Common myeloid progenitor, CD34-positive (primary cell): ENCODE results near the gene SOBP.

Experiments used
- CTCF ChIA-PET: fragments of 350-600 bp; sonication (Branson Sonifier 250); formaldehyde crosslinking; loops from one replicate; lab custom pipeline; 2021; ENCODE audit warnings: antibody characterized with exemption; lab: Charles Lee
- POLR2A ChIA-PET: fragments of 350-600 bp; sonication (Branson Sonifier 250); formaldehyde crosslinking; loops from one replicate; lab custom pipeline; 2021; ENCODE audit warnings: antibody characterized with exemption; lab: Charles Lee
- DNase-seq, 3 donors: peaks; one replicate each; pipeline versions ENCODE4 v3.0.0 to v3.0.0-alpha.2; 2013
- H3K27ac ChIP-seq, 2 experiments: 1 replicate in 1 of 2; 2 replicates in 1 of 2; pipeline ENCODE4 v1.7.0; 2013; ENCODE audit warnings: inconsistent platforms in 2 of 2, low read length in 2 of 2, mild to moderate bottlenecking in 2 of 2, low read depth in 1 of 2, moderate library complexity in 1 of 2; ENCODE audit not compliant: severe bottlenecking in 2 of 2, insufficient read depth in 1 of 2, poor library complexity in 1 of 2
- H3K27me3 ChIP-seq, 5 experiments: replicated peaks in 2 of 5; 1 replicate in 3 of 5; 2 replicates in 2 of 5; pipeline versions ENCODE4 v1.6.1 to v1.7.0; 2013; ENCODE audit warnings: low read length in 4 of 5, mild to moderate bottlenecking in 2 of 5, moderate library complexity in 2 of 5, inconsistent platforms in 1 of 5; ENCODE audit not compliant: insufficient read depth in 5 of 5, control insufficient read depth in 4 of 5
- H3K36me3 ChIP-seq, 4 experiments: 1 replicate in 2 of 4; 2 replicates in 2 of 4; pipeline versions ENCODE4 v1.6.1 to v1.7.0; 2013; ENCODE audit warnings: low read length in 3 of 4, control low read depth in 1 of 4, mild to moderate bottlenecking in 1 of 4; ENCODE audit not compliant: control insufficient read depth in 4 of 4, insufficient read depth in 4 of 4
- H3K4me1 ChIP-seq, 4 experiments: 1 replicate in 3 of 4; 2 replicates in 1 of 4; pipeline versions ENCODE4 v1.6.1 to v1.7.1; 2013; ENCODE audit warnings: low read length in 3 of 4, mild to moderate bottlenecking in 3 of 4, control low read depth in 1 of 4, inconsistent platforms in 1 of 4, moderate library complexity in 1 of 4; ENCODE audit not compliant: control insufficient read depth in 4 of 4, insufficient read depth in 4 of 4; ENCODE audit errors: control extremely low read depth in 1 of 4
- H3K4me3 ChIP-seq, 7 experiments: 1 replicate in 4 of 7; 2 replicates in 3 of 7; pipeline versions ENCODE4 v1.5.1 to v1.7.0; 2013; ENCODE audit warnings: mild to moderate bottlenecking in 7 of 7, low read length in 6 of 7, moderate library complexity in 6 of 7, inconsistent platforms in 2 of 7, low read depth in 2 of 7, control low read depth in 1 of 7; ENCODE audit not compliant: insufficient read depth in 4 of 7, control insufficient read depth in 1 of 7; ENCODE audit errors: extremely low read depth in 1 of 7
- H3K9me3 ChIP-seq, 5 experiments: 1 replicate in 4 of 5; 2 replicates in 1 of 5; pipeline versions ENCODE4 v1.6.1 to v1.7.1; 2013; ENCODE audit warnings: low read length in 4 of 5, mild to moderate bottlenecking in 2 of 5, inconsistent platforms in 1 of 5, low read depth in 1 of 5, moderate library complexity in 1 of 5; ENCODE audit not compliant: control insufficient read depth in 4 of 5, insufficient read depth in 2 of 5; ENCODE audit errors: control extremely low read depth in 1 of 5
- WGBS: methylation state at CpG from one replicate; pipeline ENCODE4 v1.1.5; 2013; ENCODE audit not compliant: insufficient coverage; 5-methylcytosine and 5-hydroxymethylcytosine counted together

Gene SOBP

DNA sequence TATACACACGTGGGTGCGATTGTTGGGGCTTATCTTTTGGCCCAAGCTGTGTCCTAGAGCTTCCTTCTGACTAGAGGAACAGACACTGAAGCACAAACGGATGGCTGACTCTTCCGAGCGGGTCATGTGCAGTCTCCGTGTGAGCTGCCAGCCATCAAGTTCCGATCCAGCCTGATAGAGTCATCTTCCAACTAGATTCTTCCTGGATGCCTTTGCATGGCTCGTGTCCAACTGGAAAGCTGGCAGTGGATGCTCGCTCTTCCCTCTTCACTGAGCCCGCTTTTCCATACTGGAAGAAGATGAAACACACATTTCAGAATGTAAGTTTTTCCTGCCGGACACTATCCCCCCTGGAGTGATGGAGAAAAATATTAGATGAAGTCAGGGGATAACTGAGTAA, 186.1 kb downstream of the SOBP start:
- H3K9me3 ChIP-seq, result no peaks in the 10 kb centered on the region
- H3K27ac ChIP-seq, result no peak overlapping the region
- H3K4me1 ChIP-seq, result peaks cover 2 to 14% (median 9%) of the 10 kb centered on the region in 4 experiments
- no peak overlapping the region for H3K4me3 ChIP-seq
- DNase-seq, result peak in 1 of 3 donors; percentile 43
- WGBS, result 75% methylated on average over 8 of the region's 11 CpGs
- H3K27me3 ChIP-seq, result peaks cover 0 to 3% (median 0%) of the 10 kb centered on the region in 5 experiments
- ChIA-PET CTCF (interaction anchor here (0.7 to 2.0 kb wide), 13 partner anchors 11 to 373 kb away, joined by 3 to 8 read pairs (median 4); no protein-coding TSS in a partner anchor), POLR2A (no interaction called here)
- H3K36me3 ChIP-seq, result no peaks in the 10 kb centered on the region

DNA sequence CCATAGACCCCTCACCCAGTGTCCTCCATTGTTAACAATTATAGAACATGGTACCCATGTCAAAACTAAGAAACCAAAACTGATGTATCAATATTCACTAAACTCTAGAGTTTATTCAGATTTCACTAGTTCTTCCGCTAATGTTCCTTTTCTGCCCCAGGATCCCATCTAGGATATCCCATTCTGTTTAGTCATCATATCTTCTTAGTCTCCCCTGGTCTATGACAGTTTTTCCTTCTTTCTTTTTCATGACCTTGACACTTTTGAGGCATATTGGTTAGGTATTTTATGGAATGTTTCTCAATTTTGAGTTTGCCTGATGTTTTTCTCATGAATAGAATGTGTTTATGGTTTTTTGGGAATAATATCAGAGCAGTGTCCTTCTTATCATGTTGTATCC, 187.5 kb downstream of the SOBP start:
- H3K27ac ChIP-seq, result no peak overlapping the region
- H3K4me1 ChIP-seq, result peaks cover 0 to 4% (median 3%) of the 10 kb centered on the region in 4 experiments
- ChIA-PET POLR2A (no interaction called here), CTCF (no interaction called here)
- H3K9me3 ChIP-seq, result no peaks in the 10 kb centered on the region
- no peak for DNase-seq
- no peaks in the 10 kb centered on the region for H3K36me3 ChIP-seq
- no peak overlapping the region for H3K4me3 ChIP-seq
- peaks cover 0 to 3% (median 0%) of the 10 kb centered on the region in 5 experiments for H3K27me3 ChIP-seq
- 100% methylated on average over 1 of the region's 1 CpG for WGBS

DNA sequence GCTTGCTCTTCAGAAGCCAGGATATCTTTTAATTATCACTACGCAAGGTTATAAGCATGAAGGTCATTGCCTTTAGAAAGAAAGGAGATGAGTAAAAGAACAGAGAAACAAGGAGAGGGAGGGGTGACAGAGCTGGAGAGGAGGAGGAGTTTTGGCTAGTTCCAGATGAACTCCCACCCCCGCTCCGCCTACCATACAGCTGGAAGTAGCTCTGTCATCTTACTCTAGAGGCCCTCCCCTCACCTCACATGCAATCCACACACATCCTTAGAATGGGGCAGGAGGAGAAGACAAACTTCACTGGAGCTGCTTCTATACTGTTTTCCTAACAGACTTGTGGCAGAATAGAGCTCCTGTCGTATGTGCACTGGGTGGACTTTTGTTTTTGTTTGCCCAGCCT, 189.5 kb downstream of the SOBP start:
- DNase-seq, result no peak
- CTCF ChIA-PET, result interaction anchor here (0.8 to 2.6 kb wide), 13 partner anchors 8 to 370 kb away, joined by 3 to 15 read pairs (median 3); no protein-coding TSS in a partner anchor
- peaks cover 0 to 16% (median 8%) of the 10 kb centered on the region in 5 experiments for H3K9me3 ChIP-seq
- peaks cover 0 to 3% (median 0%) of the 10 kb centered on the region in 5 experiments for H3K27me3 ChIP-seq
- peaks cover 0 to 4% (median 3%) of the 10 kb centered on the region in 4 experiments for H3K4me1 ChIP-seq
- no peak overlapping the region for H3K4me3 ChIP-seq
- POLR2A ChIA-PET, result interaction anchor here (0.6 kb wide), 1 partner anchor 647 kb away, joined by 3 read pairs; no protein-coding TSS in a partner anchor
- WGBS, result 90% methylated on average over 2 of the region's 4 CpGs
- no peak overlapping the region for H3K27ac ChIP-seq
- H3K36me3 ChIP-seq, result no peaks in the 10 kb centered on the region

DNA sequence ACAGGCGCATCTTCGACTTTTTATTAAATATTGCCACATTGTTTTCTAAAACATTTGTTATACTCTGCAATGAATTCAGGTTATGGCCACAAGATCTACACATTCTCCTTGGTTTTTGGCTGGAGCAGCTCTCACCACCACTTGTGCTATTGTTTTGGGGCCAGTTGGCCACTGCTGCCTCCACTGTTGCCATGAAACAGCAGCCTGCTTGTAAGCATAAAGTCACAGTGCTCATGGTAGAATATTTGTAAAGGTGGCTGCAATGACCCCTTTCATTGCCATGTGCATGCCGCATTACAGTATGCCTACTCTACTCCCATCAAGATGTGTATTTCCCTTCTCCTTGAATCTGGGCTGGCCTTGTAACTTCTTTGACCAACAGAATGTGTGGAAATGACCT, 192.8 kb downstream of the SOBP start:
- H3K36me3 ChIP-seq, result no peaks in the 10 kb centered on the region
- no peaks in the 10 kb centered on the region for H3K4me1 ChIP-seq
- H3K9me3 ChIP-seq, result peaks cover 0 to 30% (median 9%) of the 10 kb centered on the region in 5 experiments
- no peak for DNase-seq
- 100% methylated on average over 1 of the region's 3 CpGs for WGBS
- ChIA-PET CTCF (interaction anchor here (1.2 kb wide), 1 partner anchor 22 kb away, joined by 5 read pairs; no protein-coding TSS in a partner anchor), POLR2A (no interaction called here)
- H3K27me3 ChIP-seq, result no peaks in the 10 kb centered on the region
- no peak overlapping the region for H3K4me3 ChIP-seq
- H3K27ac ChIP-seq, result no peak overlapping the region

DNA sequence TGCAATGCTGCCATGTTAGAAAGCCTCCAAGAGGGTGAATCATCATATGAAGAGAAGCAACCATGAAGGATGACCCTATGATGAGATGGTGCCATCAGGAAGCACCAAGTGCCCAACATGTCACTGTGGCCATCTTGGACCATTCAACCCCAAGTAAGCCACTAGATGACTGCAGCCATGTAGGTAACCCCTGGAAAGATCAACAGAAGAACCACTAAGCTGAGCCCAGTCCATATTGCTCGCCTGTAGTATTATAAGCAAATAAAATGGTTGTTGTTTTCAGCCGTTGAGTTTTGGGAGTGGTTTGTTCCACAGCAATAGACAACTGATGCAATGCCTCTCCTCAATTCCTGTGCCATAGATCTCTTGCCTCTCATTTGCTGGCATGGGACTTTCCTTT, 193.3 kb downstream of the SOBP start:
- ChIA-PET CTCF (interaction anchor here (1.2 kb wide), 1 partner anchor 22 kb away, joined by 5 read pairs; no protein-coding TSS in a partner anchor), POLR2A (no interaction called here)
- no peaks in the 10 kb centered on the region for H3K36me3 ChIP-seq
- no peaks in the 10 kb centered on the region for H3K27me3 ChIP-seq
- DNase-seq, result no peak
- H3K9me3 ChIP-seq, result peaks cover 0 to 30% (median 9%) of the 10 kb centered on the region in 5 experiments
- H3K27ac ChIP-seq, result no peak overlapping the region
- H3K4me3 ChIP-seq, result no peak overlapping the region
- 92% methylated on average over 2 of the region's 2 CpGs for WGBS
- no peaks in the 10 kb centered on the region for H3K4me1 ChIP-seq

DNA sequence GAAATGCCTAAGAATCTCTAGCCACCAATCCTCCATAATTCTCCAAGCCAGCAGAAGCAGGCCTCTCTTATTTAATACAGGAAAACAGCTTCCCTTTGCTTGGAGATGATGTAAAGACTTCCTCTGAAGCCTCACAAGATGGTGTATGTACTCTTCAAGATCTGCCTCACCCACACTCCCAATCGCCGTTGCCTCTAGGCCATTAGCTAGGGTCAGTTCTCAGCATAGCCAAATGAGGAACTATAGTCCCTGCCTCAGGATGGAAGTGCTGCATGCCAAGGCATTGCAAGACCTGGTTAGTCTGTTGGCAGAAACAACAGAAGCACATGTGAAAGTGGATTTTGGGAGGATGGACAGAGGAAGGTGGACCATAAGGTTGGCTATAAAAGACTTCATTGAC, 195.1 kb downstream of the SOBP start:
- ChIA-PET CTCF (interaction anchor here (1.1 to 1.2 kb wide), 2 partner anchors 19 to 28 kb away, joined by 3 read pairs; no protein-coding TSS in a partner anchor), POLR2A (no interaction called here)
- Histone ChIP-seq H3K27ac (no peak overlapping the region), H3K36me3 (no peaks in the 10 kb centered on the region), H3K9me3 (peaks cover 0 to 30% (median 9%) of the 10 kb centered on the region in 5 experiments), H3K4me3 (no peak overlapping the region), H3K27me3 (no peaks in the 10 kb centered on the region), H3K4me1 (no peaks in the 10 kb centered on the region)
- WGBS, result 96% methylated on average over 2 of the region's 2 CpGs
- no peak for DNase-seq

DNA sequence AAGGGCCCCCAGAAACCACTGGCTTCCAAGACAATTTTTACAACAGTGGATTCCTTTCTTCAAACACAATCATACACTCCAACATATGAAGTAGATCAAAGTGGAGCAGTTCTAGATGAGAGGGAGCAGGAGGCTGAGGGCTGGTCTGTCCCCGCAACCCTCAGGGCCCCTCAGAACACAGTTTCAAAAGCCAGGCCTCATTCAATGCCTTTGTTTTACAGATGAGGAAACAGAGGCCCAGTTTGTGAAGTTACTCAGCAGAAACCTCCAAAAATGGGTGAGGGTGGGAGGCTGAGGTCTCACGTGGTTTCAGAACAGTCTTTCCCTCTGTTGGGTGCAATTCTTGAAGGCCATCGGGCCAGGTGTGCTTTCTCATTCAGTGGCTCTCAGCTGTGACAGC, 199.3 kb downstream of the SOBP start:
- DNase-seq, result no peak
- POLR2A ChIA-PET, result no interaction called here
- Histone ChIP-seq H3K27me3 (peaks cover 0 to 2% (median 0%) of the 10 kb centered on the region in 5 experiments), H3K4me3 (no peak overlapping the region), H3K27ac (no peak overlapping the region), H3K4me1 (no peaks in the 10 kb centered on the region), H3K9me3 (peaks cover 0 to 17% (median 4%) of the 10 kb centered on the region in 5 experiments), H3K36me3 (no peaks in the 10 kb centered on the region)
- CTCF ChIA-PET, result interaction anchor here (1.2 kb wide), 1 partner anchor 9 kb away, joined by 3 read pairs; no protein-coding TSS in a partner anchor
- 94% methylated on average over 3 of the region's 3 CpGs for WGBS
